Stimulated activated CD4-positive, alpha-beta T cell treated with anti-CD3 and anti-CD28 coated beads, Interleukin-1b, Interleukin-23, amount 100 ng/mL, for 48 hours (primary cell): Measurements from ENCODE around the gene CKM.
"Not testable (repeated sequence)": the region's sequence is repeated elsewhere in the genome, so short reads cannot be mapped to it uniquely, and the experiment has no call there.

Experiments used
- DNase-seq: peaks from one replicate; pipeline ENCODE4 v3.0.0-alpha.2; 2020

Gene CKM

GRCh38 chr19:45348367-45349125, 25.9 kb upstream of the CKM start:
- no peak for DNase-seq

- no peak for DNase-seq
Observed at GRCh38 chr19:45347570-45348366, 25.1 kb upstream of the CKM start.

- no peak for DNase-seq
Observed at GRCh38 chr19:45346449-45346848, 23.8 kb upstream of the CKM start.

- DNase-seq = no peak
Observed at GRCh38 chr19:45345506-45345860, 22.8 kb upstream of the CKM start.

GRCh38 chr19:45344621-45345505, 22.2 kb upstream of the CKM start:
- DNase-seq = no peak

- DNase-seq = no peak
Observed at GRCh38 chr19:45342911-45343310, 20.2 kb upstream of the CKM start.

- no peak for DNase-seq
Observed at GRCh38 chr19:45340899-45341453, 18.3 kb upstream of the CKM start.

GRCh38 chr19:45340232-45340898, 17.7 kb upstream of the CKM start, which contains the start of gene KLC3:
KLC3 (plus strand) TSS chr19:45340750; CDS start chr19:45345542, 4,792 bp downstream.
- no peak for DNase-seq

- DNase-seq = no peak
Observed at GRCh38 chr19:45339629-45340028, 17.0 kb upstream of the CKM start.

- DNase-seq = no peak
Observed at GRCh38 chr19:45336696-45337251, 14.1 kb upstream of the CKM start.

GRCh38 chr19:45334881-45335280, 12.2 kb upstream of the CKM start:
- not testable (repeated sequence) for DNase-seq

GRCh38 chr19:45333609-45334303, 11.1 kb upstream of the CKM start:
- no peak for DNase-seq

- no peak for DNase-seq
Observed at GRCh38 chr19:45331411-45331810, 8.7 kb upstream of the CKM start.

- no peak for DNase-seq
Observed at GRCh38 chr19:45327404-45328143, 4.9 kb upstream of the CKM start.

GRCh38 chr19:45324349-45324907, 1.8 kb upstream of the CKM start:
- no peak for DNase-seq

GRCh38 chr19:45323671-45324081, 1.0 kb upstream of the CKM start:
- no peak for DNase-seq

GRCh38 chr19:45322311-45322710, 364 bp downstream of the CKM start:
- no peak for DNase-seq

GRCh38 chr19:45321848-45322247, 827 bp downstream of the CKM start:
- no peak for DNase-seq

GRCh38 chr19:45320997-45321775, 1.5 kb downstream of the CKM start:
- DNase-seq = no peak
